AG04449 (cell line): Measurements from ENCODE around the gene OXSR1.

Experiments
- CTCF ChIA-PET: fragments of 350-600 bp; formaldehyde crosslinking; extraction: SDS; loops from one replicate; lab custom pipeline; 2021; ENCODE audit warnings: antibody characterized with exemption; lab: Yijun Ruan, JAX
- POLR2A ChIA-PET: fragments of 400-600, 350-600 bp; formaldehyde crosslinking; extraction: SDS; loops from one replicate; lab custom pipeline; 2020; ENCODE audit warnings: antibody characterized with exemption, inconsistent platforms; lab: Yijun Ruan, JAX
- DNase-seq: peaks from one replicate; pipeline ENCODE4 v3.0.0-alpha.2; 2010; ENCODE audit warnings: low read depth, low spot score
- H3K4me3 ChIP-seq: 2 replicates; pipeline ENCODE4 v1.5.1; 2011; ENCODE audit warnings: low read depth, mild to moderate bottlenecking, control low read depth, low read length
- CTCF ChIP-seq: IDR thresholded peaks from one replicate; pipeline ENCODE4 v1.5.1; 2011; ENCODE audit warnings: mild to moderate bottlenecking, moderate library complexity, low read length, control low read depth, inconsistent platforms; ENCODE audit not compliant: insufficient read depth; ENCODE audit errors: missing control alignments

OXSR1 gene

GRCh38 chr3:38267662-38268061 is 102.3 kb downstream of the OXSR1 start:
- CTCF ChIA-PET: interaction anchor here (1.3 kb wide), 1 partner anchor 79 kb away, joined by 3 read pairs; the partner anchor contains the start of gene XYLB
- POLR2A ChIA-PET: no interaction called here

GRCh38 chr3:38268087-38268486 is 102.8 kb downstream of the OXSR1 start:
- CTCF ChIA-PET: interaction anchor here (1.3 kb wide), 1 partner anchor 79 kb away, joined by 3 read pairs; the partner anchor contains the start of gene XYLB
- TF ChIP-seq CTCF: no peak
- POLR2A ChIA-PET: no interaction called here
- H3K4me3 ChIP-seq: no peak overlapping the region
- no peak for DNase-seq

More at GRCh38 chr3:38267662-38268061, 102.3 kb downstream of the OXSR1 start:
- no peak for TF ChIP-seq CTCF
- H3K4me3 ChIP-seq: no peak overlapping the region
- DNase-seq: no peak

GRCh38 chr3:38268522-38268921 is 103.2 kb downstream of the OXSR1 start:
- TF ChIP-seq CTCF: no peak
- H3K4me3 ChIP-seq: no peak overlapping the region
- no peak for DNase-seq
- ChIA-PET CTCF (interaction anchor here (1.3 kb wide), 1 partner anchor 78 kb away, joined by 3 read pairs; the partner anchor contains the start of gene XYLB), POLR2A (no interaction called here)

- TF ChIP-seq CTCF: no peak
- CTCF ChIA-PET: interaction anchor here (2.0 kb wide), 1 partner anchor 76 kb away, joined by 8 read pairs; the partner anchor contains the start of gene XYLB
- no peak for DNase-seq
- no peak overlapping the region for H3K4me3 ChIP-seq
- POLR2A ChIA-PET: no interaction called here
These were observed 105.3 kb downstream of the OXSR1 start for GRCh38 chr3:38270606-38271005.

GRCh38 chr3:38271553-38271952 is 106.2 kb downstream of the OXSR1 start:
- ChIA-PET CTCF (interaction anchor here (1.5 to 2.0 kb wide), 2 partner anchors 27 to 75 kb away, joined by 4 to 8 read pairs; partner anchors contain the start of gene XYLB), POLR2A (no interaction called here)
- DNase-seq: no peak
- no peak for TF ChIP-seq CTCF
- H3K4me3 ChIP-seq: no peak overlapping the region

- DNase-seq: no peak
- H3K4me3 ChIP-seq: no peak overlapping the region
- ChIA-PET CTCF (no interaction called here), POLR2A (interaction anchor here (0.6 kb wide), 1 partner anchor 10 kb away, joined by 3 read pairs; no protein-coding TSS in a partner anchor)
- no peak for TF ChIP-seq CTCF
These were observed 109.7 kb downstream of the OXSR1 start for GRCh38 chr3:38274864-38275649.
